Measurements from ENCODE around the gene HSPB6.

HSPB6 gene

GRCh38 chr19:35713506-35713850 lies 43.4 kb downstream of the HSPB6 start:
- no peak overlapping the region for H3K27ac ChIP-seq
- no peak for TF ChIP-seq CTCF (conservative IDR thresholded peaks at IDR 0.05)

- H3K27ac ChIP-seq: no peak overlapping the region
- TF ChIP-seq CTCF (conservative IDR thresholded peaks at IDR 0.05): no peak
Measured at GRCh38 chr19:35712567-35713505, 44.0 kb downstream of the HSPB6 start.

GRCh38 chr19:35710784-35711723 lies 45.8 kb downstream of the HSPB6 start:
- TF ChIP-seq CTCF (conservative IDR thresholded peaks at IDR 0.05): no peak

GRCh38 chr19:35708391-35708790 lies 48.4 kb downstream of the HSPB6 start:
- TF ChIP-seq CTCF (conservative IDR thresholded peaks at IDR 0.05): no peak
- H3K27ac ChIP-seq: no peak overlapping the region

More at GRCh38 chr19:35710784-35711723, 45.8 kb downstream of the HSPB6 start:
- no peak overlapping the region for H3K27ac ChIP-seq

Data from VCaP (cell line).